ENCODE data around the gene ZNF330. TPM values are rescaled to one million over a fixed set of nuclear protein-coding genes. Genes with fewer than 3 reads are reported as not detected.

Gene ZNF330
- total and polyA plus RNA-seq, 9 donors = 11.9 to 41.8 (median 34.5) TPM

DNA sequence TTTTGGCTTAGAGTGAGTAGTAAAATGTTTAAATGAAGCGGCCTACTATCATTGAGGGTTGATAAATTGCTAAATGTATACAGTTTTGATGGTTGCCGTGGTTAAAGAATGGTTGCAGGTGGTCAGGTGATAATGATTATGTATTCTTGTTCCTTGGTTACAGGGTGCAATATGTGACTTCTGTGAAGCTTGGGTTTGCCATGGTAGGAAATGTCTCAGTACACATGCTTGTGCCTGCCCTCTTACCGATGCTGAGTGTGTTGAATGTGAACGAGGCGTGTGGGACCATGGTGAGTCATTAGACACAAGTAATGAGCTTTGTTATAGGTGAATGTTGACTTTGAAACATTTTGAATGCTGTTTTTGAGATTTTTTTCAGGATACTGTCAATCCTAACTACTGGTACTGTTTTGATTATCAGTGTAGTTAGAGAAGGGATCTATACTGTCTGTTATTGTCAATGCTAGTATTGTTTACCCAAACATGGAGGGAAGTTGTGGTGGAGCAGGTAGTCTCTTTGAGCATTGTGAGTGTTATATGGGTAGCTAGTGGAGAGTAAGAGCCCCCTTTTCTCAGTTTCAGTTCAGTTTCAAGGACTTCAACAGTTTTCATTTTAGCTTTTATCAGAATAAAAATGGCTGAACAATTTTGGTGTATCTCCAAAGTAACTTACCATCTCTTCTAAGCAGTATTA lies 8.9 kb downstream of the ZNF330 start:
- intact Hi-C loops (cut with DNase I) = no loop called here
- H3K4me3 ChIP-seq = no peak overlapping the region
- no peaks in the 10 kb centered on the region for H3K27me3 ChIP-seq
- H3K9me3 ChIP-seq = no peaks in the 10 kb centered on the region
- no peaks in the 10 kb centered on the region for H3K4me1 ChIP-seq (ENCODE audit: insufficient read depth)
- TF ChIP-seq POLR2A (IDR thresholded peaks at IDR 0.05) (no peak), EP300 (IDR thresholded peaks at IDR 0.05) (no peak)
- H3K27ac ChIP-seq = no peak overlapping the region
- H3K36me3 ChIP-seq = no peaks in the 10 kb centered on the region
- whole genome bisulfite sequencing, 3 donors = 89 to 95% (median 92%) methylated on average over 5 of the region's 5 CpGs
- no peak for DNase-seq

DNA sequence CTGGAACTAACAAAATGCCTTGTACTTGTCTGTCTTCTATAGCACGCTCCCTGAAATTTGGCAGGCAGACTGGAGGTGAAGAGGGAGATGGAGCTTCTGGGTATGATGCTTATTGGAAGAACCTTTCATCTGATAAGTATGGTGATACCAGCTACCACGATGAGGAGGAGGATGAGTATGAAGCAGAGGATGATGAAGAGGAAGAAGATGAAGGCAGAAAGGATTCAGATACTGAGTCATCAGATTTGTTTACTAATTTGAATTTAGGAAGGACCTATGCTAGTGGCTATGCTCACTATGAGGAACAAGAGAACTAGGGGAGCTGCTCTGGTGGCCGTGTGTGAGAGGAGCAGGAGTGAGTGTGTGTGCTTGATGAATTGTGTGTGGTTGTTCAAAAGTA lies 13.0 kb downstream of the ZNF330 start:
- intact Hi-C loops (cut with DNase I) = no loop called here
- Histone ChIP-seq H3K9me3 (no peaks in the 10 kb centered on the region), H3K4me1 (ENCODE audit: insufficient read depth) (no peaks in the 10 kb centered on the region), H3K27ac (no peak overlapping the region), H3K36me3 (no peaks in the 10 kb centered on the region), H3K4me3 (no peak overlapping the region), H3K27me3 (no peaks in the 10 kb centered on the region)
- WGBS, 3 donors = 87 to 91% (median 88%) methylated on average over 3 of the region's 3 CpGs
- no peak for TF ChIP-seq POLR2A (IDR thresholded peaks at IDR 0.05)
- DNase-seq = no peak

DNA sequence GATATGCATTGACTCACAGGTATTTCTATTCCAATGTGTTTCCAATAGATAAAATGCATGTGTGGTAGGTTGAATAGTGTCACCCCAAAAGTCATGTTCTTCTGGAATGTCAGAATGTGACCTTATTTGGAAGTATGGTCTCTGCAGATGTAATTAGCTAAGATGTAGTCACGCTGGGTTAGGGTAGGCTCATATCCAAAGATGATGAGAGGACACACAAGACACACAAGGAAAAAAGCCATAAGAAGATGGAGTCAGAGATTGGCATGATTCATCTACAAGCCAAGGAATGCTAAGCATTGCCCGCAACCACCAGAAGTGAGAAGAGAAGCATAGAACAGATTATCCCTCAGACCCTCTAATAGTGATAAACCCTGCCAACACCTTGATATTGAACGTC lies 17.5 kb downstream of the ZNF330 start:
- H3K27me3 ChIP-seq = no peaks in the 10 kb centered on the region
- H3K36me3 ChIP-seq = no peaks in the 10 kb centered on the region
- intact Hi-C loops (cut with DNase I) = no loop called here
- H3K9me3 ChIP-seq = no peaks in the 10 kb centered on the region
- TF ChIP-seq, protein P1, sequence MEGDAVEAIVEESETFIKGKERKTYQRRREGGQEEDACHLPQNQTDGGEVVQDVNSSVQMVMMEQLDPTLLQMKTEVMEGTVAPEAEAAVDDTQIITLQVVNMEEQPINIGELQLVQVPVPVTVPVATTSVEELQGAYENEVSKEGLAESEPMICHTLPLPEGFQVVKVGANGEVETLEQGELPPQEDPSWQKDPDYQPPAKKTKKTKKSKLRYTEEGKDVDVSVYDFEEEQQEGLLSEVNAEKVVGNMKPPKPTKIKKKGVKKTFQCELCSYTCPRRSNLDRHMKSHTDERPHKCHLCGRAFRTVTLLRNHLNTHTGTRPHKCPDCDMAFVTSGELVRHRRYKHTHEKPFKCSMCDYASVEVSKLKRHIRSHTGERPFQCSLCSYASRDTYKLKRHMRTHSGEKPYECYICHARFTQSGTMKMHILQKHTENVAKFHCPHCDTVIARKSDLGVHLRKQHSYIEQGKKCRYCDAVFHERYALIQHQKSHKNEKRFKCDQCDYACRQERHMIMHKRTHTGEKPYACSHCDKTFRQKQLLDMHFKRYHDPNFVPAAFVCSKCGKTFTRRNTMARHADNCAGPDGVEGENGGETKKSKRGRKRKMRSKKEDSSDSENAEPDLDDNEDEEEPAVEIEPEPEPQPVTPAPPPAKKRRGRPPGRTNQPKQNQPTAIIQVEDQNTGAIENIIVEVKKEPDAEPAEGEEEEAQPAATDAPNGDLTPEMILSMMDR (IDR thresholded peaks at IDR 0.05) = no peak
- TF ChIP-seq POLR2A (IDR thresholded peaks at IDR 0.05) (no peak), EP300 (IDR thresholded peaks at IDR 0.05) (no peak)
- WGBS, 3 donors = 57 to 65% (median 62%) methylated on average over 3 of the region's 3 CpGs
- DNase-seq = no peak
- H3K27ac ChIP-seq = no peak overlapping the region
- no peaks in the 10 kb centered on the region for H3K4me1 ChIP-seq (ENCODE audit: insufficient read depth)
- no peak overlapping the region for H3K4me3 ChIP-seq

DNA sequence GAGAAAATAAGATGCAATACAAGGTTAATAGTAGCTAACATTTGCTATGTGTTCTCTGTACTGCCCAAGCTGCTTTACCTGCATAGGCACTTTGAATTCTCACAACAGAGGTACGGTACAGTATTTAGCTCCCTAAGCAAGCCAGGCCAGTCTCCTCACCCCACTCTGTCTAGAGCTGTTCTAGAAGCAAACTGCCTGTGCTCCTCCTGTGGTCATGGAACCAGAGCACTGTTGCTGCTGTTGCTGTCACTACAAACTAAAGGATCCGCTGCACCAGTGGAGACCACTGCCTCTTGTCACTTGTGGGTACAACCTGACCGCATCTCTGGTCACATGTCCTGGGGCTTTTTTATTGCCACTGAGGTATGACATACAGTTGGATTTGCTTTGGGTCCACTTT lies 19.6 kb downstream of the ZNF330 start:
- no peaks in the 10 kb centered on the region for H3K4me1 ChIP-seq (ENCODE audit: insufficient read depth)
- TF ChIP-seq EP300 (IDR thresholded peaks at IDR 0.05) (no peak), POLR2A (IDR thresholded peaks at IDR 0.05) (no peak)
- TF ChIP-seq, protein P1 (IDR thresholded peaks at IDR 0.05) = no peak
- 75 to 80% (median 75%) methylated on average over 3 of the region's 3 CpGs for WGBS, 3 donors
- intact Hi-C loops (cut with DNase I) = no loop called here
- no peak overlapping the region for H3K4me3 ChIP-seq
- no peak for DNase-seq
- H3K9me3 ChIP-seq = no peaks in the 10 kb centered on the region
- H3K27ac ChIP-seq = no peak overlapping the region
- no peaks in the 10 kb centered on the region for H3K27me3 ChIP-seq
- H3K36me3 ChIP-seq = no peaks in the 10 kb centered on the region

DNA sequence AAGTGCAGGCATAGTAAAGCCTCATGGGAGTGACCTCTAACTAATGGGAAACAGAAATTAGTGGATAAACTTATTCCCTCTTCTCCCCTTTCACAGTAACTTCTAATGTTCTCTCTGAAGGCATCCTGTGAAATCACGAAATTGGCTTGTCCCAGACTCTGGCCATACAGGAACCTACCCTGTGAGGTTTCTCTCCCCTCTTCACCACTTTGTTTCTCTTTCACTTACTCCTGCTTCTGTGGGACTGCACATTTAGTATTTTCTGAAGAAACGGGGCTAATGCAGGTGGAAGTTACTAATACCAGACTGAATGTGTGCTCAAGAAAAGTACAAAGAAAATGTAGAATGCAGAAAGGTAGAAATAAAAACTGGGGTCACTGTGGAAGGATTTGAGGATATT lies 20.0 kb downstream of the ZNF330 start:
- WGBS, 3 donors = 71 to 76% (median 72%) methylated on average over 2 of the region's 2 CpGs
- no peak for TF ChIP-seq POLR2A (IDR thresholded peaks at IDR 0.05)
- no peak for TF ChIP-seq EP300 (IDR thresholded peaks at IDR 0.05)
- TF ChIP-seq, protein P1 (IDR thresholded peaks at IDR 0.05) = no peak

More for the DNA sequence above, 20.0 kb downstream of the ZNF330 start:
- no peak overlapping the region for H3K4me3 ChIP-seq
- no peaks in the 10 kb centered on the region for H3K27me3 ChIP-seq
- H3K4me1 ChIP-seq (ENCODE audit: insufficient read depth) = no peaks in the 10 kb centered on the region
- intact Hi-C loops (cut with DNase I) = no loop called here
- H3K9me3 ChIP-seq = no peaks in the 10 kb centered on the region
- H3K27ac ChIP-seq = no peak overlapping the region
- DNase-seq = no peak
- no peaks in the 10 kb centered on the region for H3K36me3 ChIP-seq
